Adrenal gland (tissue), 5 donors: ENCODE measurements around the gene SLC48A1.

ENCODE experiments used
- CTCF ChIP-seq, 6 experiments: fragments of 450-650 bp in 4 of 6; fragments of 200-600 bp in 2 of 6; sonication (generic) in 1 of 6; IDR thresholded peaks; 1 replicate in 5 of 6; 2 replicates in 1 of 6; pipeline versions ENCODE4 v1.5.1 to v1.8.0; 2016 to 2021; ENCODE audit warnings: antibody characterized with exemption in 6 of 6, mild to moderate bottlenecking in 2 of 6, moderate library complexity in 1 of 6
- POLR2A ChIP-seq, 2 donors: fragments of 450-650 bp; IDR thresholded peaks; one replicate each; pipeline ENCODE4 v1.6.1; 2017; ENCODE audit warnings: antibody characterized with exemption in 2 of 2, mild to moderate bottlenecking in 2 of 2, moderate library complexity in 1 of 2
- donor health status: DM: no; HTN: no; CAD: no.

DNA sequence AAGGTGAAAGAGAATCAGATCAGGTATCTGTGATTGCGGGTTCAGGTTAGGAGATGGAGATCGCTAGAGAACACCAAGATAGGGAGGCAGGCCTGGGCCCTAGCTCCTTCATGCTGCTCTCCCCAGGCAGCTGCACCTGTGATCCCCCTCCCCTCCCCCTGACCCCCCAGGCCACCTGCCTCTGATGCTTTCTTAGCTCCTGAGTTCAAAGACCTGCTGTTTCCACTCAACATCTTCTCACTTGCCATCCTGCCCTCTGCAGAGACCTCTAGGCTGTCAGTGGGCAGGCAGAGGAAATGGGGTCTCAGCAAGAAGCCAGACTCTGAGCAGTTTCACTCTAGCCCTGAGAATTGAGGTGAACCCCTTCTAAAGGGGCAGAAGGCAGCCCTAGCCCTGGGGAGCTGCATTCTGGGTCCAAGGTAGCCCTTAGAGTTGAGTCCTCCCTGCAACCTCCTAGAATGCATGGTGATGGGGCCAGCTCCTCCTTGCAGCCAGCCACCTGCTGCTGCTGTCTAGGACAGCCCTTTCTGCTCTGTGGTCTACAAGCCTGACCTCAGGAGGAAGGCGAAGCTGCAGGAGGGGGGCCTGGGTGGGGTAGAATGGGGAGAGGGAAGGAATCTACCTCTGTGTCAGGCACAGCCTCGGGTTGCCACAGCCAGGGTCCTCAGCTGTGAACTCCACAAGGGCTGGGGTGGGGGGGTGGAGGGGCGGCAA lies 6.4 kb upstream of the SLC48A1 start:
- no peak for TF ChIP-seq CTCF (IDR thresholded peaks at IDR 0.05)
- TF ChIP-seq POLR2A (IDR thresholded peaks at IDR 0.05) = no peak
